Keratinocyte (primary cell): Measurements from ENCODE around the gene SDC1. TPM values are rescaled to one million over a fixed set of nuclear protein-coding genes. Genes with fewer than 3 reads are reported as not detected.

ENCODE experiments used
- DNase-seq: peaks from one replicate; pipeline ENCODE4 v3.0.0-alpha.2; 2011; ENCODE audit warnings: low read depth, missing footprints, low spot score
- FAIRE-seq: peaks from 2 replicates; lab custom pipeline; 2011; peaks lifted over from hg19 to GRCh38; lab: Jason Lieb, UNC
- H2AFZ ChIP-seq: 2 replicates; pipeline ENCODE4 v1.6.0; 2012; ENCODE audit warnings: low read length, control low read depth, inconsistent platforms; ENCODE audit not compliant: control insufficient read depth
- H3K27ac ChIP-seq: 2 replicates; pipeline ENCODE4 v1.5.1; 2011; ENCODE audit warnings: low read length; ENCODE audit not compliant: control insufficient read depth, insufficient read depth
- H3K27me3 ChIP-seq: 3 replicates; pipeline ENCODE4 v1.6.0; 2011; ENCODE audit warnings: low read length; ENCODE audit not compliant: control insufficient read depth, insufficient read depth; ENCODE audit errors: extremely low read depth
- H3K36me3 ChIP-seq, 2 experiments: 2 replicates in 1 of 2; 3 replicates in 1 of 2; pipeline ENCODE4 v1.5.1; 2011; ENCODE audit warnings: low read length in 2 of 2, mild to moderate bottlenecking in 1 of 2; ENCODE audit not compliant: control insufficient read depth in 2 of 2, insufficient read depth in 2 of 2; ENCODE audit errors: extremely low read depth in 1 of 2
- H3K4me1 ChIP-seq: 3 replicates; pipeline ENCODE4 v1.5.1; 2011; ENCODE audit warnings: low read length; ENCODE audit not compliant: control insufficient read depth, insufficient read depth; ENCODE audit errors: extremely low read depth
- H3K4me2 ChIP-seq: 3 replicates; pipeline ENCODE4 v1.6.0; 2011; ENCODE audit warnings: low read depth, low read length; ENCODE audit not compliant: control insufficient read depth, insufficient read depth; ENCODE audit errors: extremely low read depth
- H3K4me3 ChIP-seq, 3 experiments: fragments of 200-600 bp in 1 of 3; sonication (generic) in 1 of 3; 2 replicates in 2 of 3; 3 replicates in 1 of 3; pipeline ENCODE4 v1.5.1; 2011 to 2016; ENCODE audit warnings: low read length in 3 of 3, mild to moderate bottlenecking in 3 of 3, control low read depth in 2 of 3, inconsistent platforms in 1 of 3, low read depth in 1 of 3, mixed read lengths in 1 of 3, mixed run types in 1 of 3, moderate library complexity in 1 of 3; ENCODE audit not compliant: control insufficient read depth in 2 of 3, insufficient read depth in 2 of 3; ENCODE audit errors: extremely low read depth in 1 of 3
- H3K79me2 ChIP-seq: 2 replicates; pipeline ENCODE4 v1.6.0; 2012; ENCODE audit warnings: low read length; ENCODE audit not compliant: control insufficient read depth, insufficient read depth
- H3K9ac ChIP-seq: 3 replicates; pipeline ENCODE4 v1.6.0; 2011; ENCODE audit warnings: low read length; ENCODE audit not compliant: control insufficient read depth, insufficient read depth; ENCODE audit errors: extremely low read depth
- H3K9me1 ChIP-seq: 3 replicates; pipeline ENCODE4 v1.6.0; 2011; ENCODE audit warnings: low read length; ENCODE audit not compliant: control insufficient read depth, insufficient read depth; ENCODE audit errors: extremely low read depth
- H3K9me3 ChIP-seq: 2 replicates; pipeline ENCODE4 v1.5.1; 2012; ENCODE audit warnings: low read depth, low read length; ENCODE audit not compliant: control insufficient read depth
- H4K20me1 ChIP-seq: 3 replicates; pipeline ENCODE4 v1.6.0; 2011; ENCODE audit warnings: low read length; ENCODE audit not compliant: control insufficient read depth, insufficient read depth; ENCODE audit errors: extremely low read depth
- CTCF ChIP-seq, 3 experiments: IDR thresholded peaks in 1 of 3; conservative IDR thresholded peaks in 1 of 3; optimal IDR thresholded peaks in 1 of 3; 2 replicates in 2 of 3; 3 replicates in 1 of 3; pipeline versions ENCODE3 to v1.5.1; 2011; ENCODE audit warnings: low read length in 3 of 3, mild to moderate bottlenecking in 3 of 3, moderate library complexity in 2 of 3, control low read depth in 1 of 3, inconsistent platforms in 1 of 3; ENCODE audit not compliant: insufficient read depth in 2 of 3; ENCODE audit errors: extremely low read depth in 1 of 3
- EZH2 ChIP-seq: IDR thresholded peaks from one replicate; pipeline ENCODE4 v1.6.1; 2012; ENCODE audit warnings: inconsistent platforms, mild to moderate bottlenecking, low read length, moderate library complexity
- dilution Hi-C: fragments of 300-500 bp; cut with MboI; formaldehyde crosslinking; loops from one replicate; pipeline ENCODE4 v1.7.0; 2020; ENCODE audit warnings: low sequenced_read_pairs; ENCODE audit not compliant: extremely low pct_ligation_motif_present
- polyA plus RNA-seq, 5 experiments: library from polyadenylated mRNA; depleted of rRNA in 3 of 5; stranded (reverse) in 3 of 5; stranded (forward) in 1 of 5; unstranded in 1 of 5; fragments of >200 nt; gene quantifications; 1 replicate in 1 of 5; 2 replicates in 3 of 5; 3 replicates in 1 of 5; pipeline versions ENCODE4 v1.2.1 to v1.2.3, GENCODE V29; 2011 to 2012; ENCODE audit warnings: missing spikeins in 2 of 5, low read depth in 1 of 5, low replicate concordance in 1 of 5

Gene SDC1
- polyA plus RNA-seq, 1 donor (not counting 4 experiments of a cell fraction or from before 2014, with no cell fraction given): 696 TPM

- H4K20me1 ChIP-seq: no peaks in the 10 kb centered on the region
- no peak overlapping the region for H3K4me3 ChIP-seq
- no peak for DNase-seq
- dilution Hi-C loops: no loop called here
- H3K9me1 ChIP-seq: no peaks in the 10 kb centered on the region
- H3K4me1 ChIP-seq: peaks cover 82% of the 10 kb centered on the region
- H2AFZ ChIP-seq: peak overlapping the region; percentile 82
- no peaks in the 10 kb centered on the region for H3K79me2 ChIP-seq
- TF ChIP-seq EZH2 (no peak), CTCF (optimal IDR thresholded peaks at IDR 0.05 in 1 of 3, IDR thresholded peaks at IDR 0.05 in 1 of 3, conservative IDR thresholded peaks at IDR 0.05 in 1 of 3; ENCODE audit: extremely low read depth in 1 of 3, insufficient read depth in 2 of 3, low read length in 3 of 3) (no peak)
- H3K4me2 ChIP-seq: peak overlapping the region; percentile 58
- H3K27me3 ChIP-seq: no peaks in the 10 kb centered on the region
- no peaks in the 10 kb centered on the region for H3K36me3 ChIP-seq
- peak overlapping the region; percentile 82 for H3K27ac ChIP-seq
- FAIRE-seq: peak; percentile 94
- peak overlapping the region; percentile 64 for H3K9ac ChIP-seq
- no peaks in the 10 kb centered on the region for H3K9me3 ChIP-seq
Observed at GRCh38 chr2:20169796-20170703, 54.9 kb downstream of the SDC1 start.

DNA sequence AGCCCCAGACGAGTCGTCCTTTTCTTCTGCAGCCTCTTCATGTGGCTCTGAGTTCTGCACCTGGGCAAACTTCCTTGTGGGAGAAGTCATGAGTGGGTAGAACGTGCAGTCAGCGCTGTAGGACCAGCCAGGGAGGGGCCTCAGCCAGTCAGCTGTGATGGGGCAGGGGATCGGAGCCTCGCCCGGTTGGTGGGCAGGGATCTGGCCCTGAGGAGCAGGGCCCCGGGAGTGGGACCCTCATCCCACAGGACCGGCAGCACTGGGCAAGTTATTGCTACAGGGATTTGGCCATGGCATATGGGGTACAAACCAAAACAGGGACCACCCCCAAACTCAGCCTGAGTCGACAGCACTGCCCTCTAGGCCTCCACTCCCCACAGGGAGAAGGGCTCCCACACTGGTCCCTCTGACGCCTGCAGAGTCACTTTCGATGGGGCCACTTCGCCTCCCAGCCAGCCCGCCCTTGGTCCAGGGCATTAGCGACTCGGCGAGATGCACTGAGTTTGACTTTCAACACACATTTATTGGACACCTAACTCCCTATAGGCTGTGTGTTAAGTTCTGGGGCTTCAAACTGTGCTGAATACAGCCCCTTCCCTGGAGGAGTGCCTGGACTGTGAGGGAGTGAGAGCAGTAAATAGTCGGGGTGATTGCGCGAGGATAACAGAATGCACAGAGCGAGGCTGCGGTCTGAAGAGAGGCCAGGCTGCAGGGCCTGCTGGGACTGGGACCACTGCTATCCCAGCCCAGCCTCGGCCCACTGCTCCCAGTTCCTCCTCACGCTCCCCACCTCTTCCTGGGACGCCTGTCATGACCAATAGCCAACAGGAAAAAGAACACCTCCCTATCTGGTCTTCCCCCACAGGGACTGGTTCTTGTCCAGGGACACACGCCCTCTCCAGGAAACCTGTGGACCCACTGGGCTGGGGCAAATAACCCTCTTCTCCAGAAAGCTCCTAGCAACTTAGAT is 55.9 kb downstream of the SDC1 start:
- H3K4me1 ChIP-seq: peaks cover 83% of the 10 kb centered on the region
- H3K9me3 ChIP-seq: no peaks in the 10 kb centered on the region
- no peaks in the 10 kb centered on the region for H3K9me1 ChIP-seq
- no peak for TF ChIP-seq CTCF (optimal IDR thresholded peaks at IDR 0.05 in 1 of 3, IDR thresholded peaks at IDR 0.05 in 1 of 3, conservative IDR thresholded peaks at IDR 0.05 in 1 of 3; ENCODE audit: extremely low read depth in 1 of 3, insufficient read depth in 2 of 3, low read length in 3 of 3)
- TF ChIP-seq EZH2: no peak
- H3K79me2 ChIP-seq: no peaks in the 10 kb centered on the region
- dilution Hi-C loops: no loop called here
- H2AFZ ChIP-seq: peak overlapping the region; percentile 27
- DNase-seq (no peak), FAIRE-seq (no peak)
- no peak overlapping the region for H3K4me3 ChIP-seq
- H3K27me3 ChIP-seq: no peaks in the 10 kb centered on the region
- H3K9ac ChIP-seq: no peak overlapping the region
- no peaks in the 10 kb centered on the region for H3K36me3 ChIP-seq
- peak overlapping the region; percentile 58 for H3K4me2 ChIP-seq
- H3K27ac ChIP-seq: peak overlapping the region; percentile 82
- no peaks in the 10 kb centered on the region for H4K20me1 ChIP-seq
